ENCODE data around the gene DOCK4.

Gene DOCK4

DNA sequence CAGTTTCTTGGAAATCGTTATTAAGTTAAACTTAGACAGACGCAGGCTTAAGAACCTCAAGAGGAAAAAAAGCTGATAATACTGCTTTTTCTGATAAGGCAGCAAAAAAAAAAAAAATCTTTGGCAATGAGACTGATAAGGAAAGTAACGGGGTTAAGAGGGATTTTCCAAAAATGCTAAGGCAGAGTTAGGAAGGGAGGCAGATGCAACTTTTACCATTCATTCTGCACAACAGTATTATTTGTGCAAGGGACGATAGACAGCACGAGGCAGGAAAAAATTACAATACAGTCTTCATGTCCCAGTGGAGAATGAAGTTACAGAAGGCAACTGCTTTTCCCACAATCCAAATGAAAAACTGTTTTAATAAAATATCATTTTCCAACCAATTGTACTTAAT lies 194.0 kb downstream of the DOCK4 start:
- no peak for DNase-seq (ENCODE audit: low spot score)
- no peak for FAIRE-seq

DNA sequence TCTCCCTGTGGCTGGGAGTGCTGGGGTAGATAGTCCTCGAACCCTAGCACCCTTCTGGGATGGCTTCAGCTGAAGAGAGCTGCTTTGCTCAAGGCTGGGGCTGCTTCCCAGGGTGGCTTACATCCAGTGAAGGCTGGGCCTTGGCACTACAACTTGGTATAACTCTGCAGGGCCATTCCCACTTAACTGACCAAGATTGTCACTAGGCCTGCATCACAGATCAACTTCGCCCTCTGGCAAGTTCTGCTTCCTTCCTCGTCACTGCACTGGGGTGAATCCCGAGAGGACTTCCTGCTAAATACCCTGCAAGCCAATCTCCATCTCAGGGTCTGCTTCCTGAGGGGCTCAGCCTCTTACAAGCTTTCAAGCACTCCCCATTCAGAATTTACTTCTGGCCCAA lies 195.2 kb downstream of the DOCK4 start:
- no peak for DNase-seq (ENCODE audit: low spot score)
- FAIRE-seq = no peak

DNA sequence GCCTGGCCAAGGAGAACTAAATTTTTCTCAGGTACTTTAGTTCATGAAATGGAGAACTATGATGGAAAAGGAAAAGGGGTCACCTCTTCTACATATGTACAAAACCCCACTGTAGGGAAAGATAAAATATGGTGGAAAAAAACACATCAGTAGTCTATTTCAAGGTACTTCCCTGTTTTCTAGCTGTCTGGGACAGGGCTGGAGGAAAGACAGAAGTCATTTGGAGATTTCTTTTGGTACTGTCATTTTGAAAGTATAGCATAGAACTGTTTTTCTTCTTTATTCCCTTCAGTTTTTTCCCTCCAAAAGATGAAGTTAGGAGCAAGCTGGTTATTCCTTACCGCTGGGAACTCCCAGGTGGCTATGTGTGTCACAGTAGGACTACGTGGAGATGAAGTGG lies 196.1 kb downstream of the DOCK4 start:
- DNase-seq (ENCODE audit: low spot score) (no peak), FAIRE-seq (no peak)

DNA sequence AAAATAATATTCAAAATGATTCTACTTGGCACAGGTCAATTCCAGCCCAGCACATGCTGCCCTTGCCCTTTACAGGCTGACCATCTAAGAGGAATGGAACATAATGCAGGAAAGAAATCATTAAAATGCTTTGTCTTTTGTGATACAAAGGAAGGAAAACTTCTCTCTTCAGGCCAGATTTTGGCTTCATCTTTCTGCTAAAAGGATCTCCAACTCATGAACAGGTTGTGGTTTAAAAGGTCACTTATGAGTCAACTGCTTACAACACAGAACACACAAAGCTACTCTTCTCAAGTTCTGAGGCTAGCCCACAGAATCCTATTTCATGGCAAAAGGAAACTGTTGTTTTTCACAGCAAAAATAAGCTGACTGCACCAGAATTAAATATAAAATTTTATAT lies 197.1 kb downstream of the DOCK4 start:
- peak; percentile 54 for DNase-seq (ENCODE audit: low spot score)
- FAIRE-seq = peak; percentile 88

DNA sequence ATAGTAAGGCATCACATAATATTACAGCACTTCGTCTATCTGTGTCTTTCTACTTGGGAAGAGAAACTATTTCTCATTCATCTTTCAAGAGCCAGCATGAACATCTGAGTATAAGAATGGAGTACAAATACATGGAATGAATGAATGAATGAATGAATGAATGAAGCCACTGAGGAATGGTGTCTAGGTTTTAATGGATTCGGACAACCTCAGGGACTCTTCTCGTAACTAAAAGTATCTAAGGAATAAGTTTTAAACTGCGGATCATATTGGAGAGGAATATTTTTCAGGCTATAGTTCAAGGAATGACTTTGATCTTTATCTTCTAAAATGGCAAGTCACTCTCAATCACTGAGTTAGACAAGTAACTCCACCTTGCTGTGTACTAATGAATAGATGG lies 199.0 kb downstream of the DOCK4 start:
- FAIRE-seq (no peak), DNase-seq (ENCODE audit: low spot score) (no peak)

DNA sequence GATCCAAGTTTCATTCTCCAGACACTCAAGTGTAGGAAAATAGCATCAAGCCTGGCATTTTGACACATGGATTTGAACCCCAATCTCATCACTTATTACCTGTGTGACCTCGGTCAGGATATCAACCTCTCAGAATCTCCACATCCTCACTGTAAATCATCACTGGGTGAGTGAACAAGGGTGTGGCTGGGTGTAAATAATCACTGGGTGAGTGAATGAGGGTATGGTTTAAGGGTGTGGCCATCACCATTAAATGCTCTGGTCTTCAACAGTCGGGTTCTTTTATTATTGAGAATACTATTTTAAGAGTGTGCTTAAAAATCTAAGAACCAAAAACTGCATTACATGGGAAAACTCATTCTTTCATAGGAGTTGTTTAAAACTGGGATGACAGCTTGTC lies 200.1 kb downstream of the DOCK4 start:
- FAIRE-seq = no peak
- DNase-seq (ENCODE audit: low spot score) = no peak

DNA sequence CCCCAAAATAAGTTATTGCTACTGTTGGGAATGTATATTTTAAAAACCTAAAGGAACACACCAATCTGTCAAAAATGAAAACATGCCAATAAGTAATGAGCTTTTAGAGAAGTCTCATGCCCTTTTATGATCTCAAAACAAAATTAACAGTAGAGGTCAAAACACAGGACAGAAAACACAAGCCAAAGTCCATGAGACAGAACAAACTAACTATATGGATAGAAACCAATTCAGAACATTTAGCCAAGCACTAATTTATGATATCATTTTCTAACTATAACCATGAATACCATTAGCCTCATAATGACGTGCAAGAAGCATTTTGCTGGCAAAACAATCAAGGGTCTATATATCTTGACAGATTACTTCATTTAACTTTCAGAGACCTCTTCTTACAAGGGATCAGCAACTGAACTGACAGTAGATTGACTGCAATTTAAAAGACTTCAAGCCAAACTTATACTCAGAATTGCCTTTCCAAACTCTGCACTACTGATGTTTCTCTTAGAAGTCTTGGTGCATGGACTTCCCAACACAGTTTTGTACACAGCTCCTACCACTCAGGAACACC lies 200.9 kb downstream of the DOCK4 start:
- DNase-seq (ENCODE audit: low spot score) (no peak), FAIRE-seq (no peak)

DNA sequence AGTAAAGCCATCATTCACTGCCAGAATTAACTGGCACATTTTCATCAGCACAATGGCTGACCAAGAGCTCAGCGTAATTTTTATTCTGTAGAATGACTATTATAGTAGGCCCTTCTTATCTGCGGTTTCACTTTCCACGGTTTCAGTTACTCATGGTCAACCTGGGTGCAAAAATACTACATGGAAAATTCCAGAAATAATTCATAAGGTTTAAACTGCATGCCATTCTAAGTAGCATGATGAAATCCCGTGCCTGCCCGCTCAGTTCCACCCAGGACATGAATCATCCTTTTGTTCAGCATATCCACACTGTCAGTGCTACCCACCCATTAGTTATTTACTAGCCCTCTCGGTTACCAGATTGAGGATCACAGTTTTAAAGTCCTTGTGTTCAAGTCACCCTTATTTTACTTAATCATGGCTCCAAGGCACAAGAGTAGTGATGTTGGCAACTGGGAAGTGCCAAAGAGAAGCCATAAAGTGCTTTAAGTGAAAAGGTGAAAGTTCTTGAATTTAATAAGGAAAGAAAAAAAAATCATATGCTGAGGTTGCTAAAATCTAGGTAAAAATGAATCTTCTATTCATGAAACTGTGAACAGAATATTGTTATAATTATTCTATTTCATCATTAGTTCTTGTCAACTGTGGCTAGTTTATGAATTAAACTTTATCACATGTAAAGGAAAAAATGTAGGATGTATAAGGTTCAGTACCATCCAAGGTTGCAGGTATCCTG lies 204.9 kb downstream of the DOCK4 start:
- peak; percentile 97 for FAIRE-seq

DNA sequence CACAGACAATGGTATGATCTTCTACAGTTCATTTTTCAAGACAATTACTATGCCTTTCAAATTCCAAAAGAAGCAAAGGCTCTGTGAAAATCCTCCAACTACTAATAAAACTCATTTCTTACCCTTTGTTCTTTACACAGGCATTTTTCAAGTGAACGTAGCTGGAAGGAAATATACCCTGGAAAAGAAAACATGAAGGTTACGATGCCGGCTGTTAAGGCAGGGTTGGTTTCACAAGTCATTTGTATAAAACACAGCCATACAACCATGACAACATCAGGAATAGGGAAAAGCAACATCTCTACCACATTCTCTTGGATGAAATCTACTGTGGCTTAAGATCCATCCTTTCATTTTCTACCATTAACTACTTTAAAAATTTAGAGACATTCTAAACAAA lies 207.9 kb downstream of the DOCK4 start:
- DNase-seq (ENCODE audit: low spot score) = no peak

More for the DNA sequence above, 204.9 kb downstream of the DOCK4 start:
- DNase-seq (ENCODE audit: low spot score) = peak; percentile 96

GRCh38 chr7:111997546-111997945 lies 208.7 kb downstream of the DOCK4 start:
- DNase-seq (ENCODE audit: low spot score) = no peak

More for the DNA sequence above, 207.9 kb downstream of the DOCK4 start:
- FAIRE-seq = no peak

DNA sequence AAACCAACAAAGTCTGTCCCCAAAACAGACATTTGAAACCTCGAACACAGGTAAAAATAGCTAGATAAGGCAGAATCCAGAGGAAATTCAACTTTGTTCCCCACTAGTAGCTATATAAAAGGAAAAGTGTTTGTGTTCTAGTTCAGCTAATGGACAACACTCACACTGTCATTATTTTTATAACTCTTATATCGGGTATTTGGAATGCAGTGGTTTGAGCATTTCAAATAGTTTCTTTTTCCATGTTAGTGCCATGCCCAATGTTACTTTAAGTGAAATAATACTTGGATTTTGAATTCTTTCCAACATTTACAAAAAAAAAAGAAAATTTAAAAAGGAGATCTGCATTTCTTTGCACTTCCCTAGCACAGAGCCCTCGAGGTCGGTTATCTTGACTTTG lies 213.6 kb downstream of the DOCK4 start:
- FAIRE-seq (no peak), DNase-seq (ENCODE audit: low spot score) (no peak)

More at GRCh38 chr7:111997546-111997945, 208.7 kb downstream of the DOCK4 start:
- no peak for FAIRE-seq

DNA sequence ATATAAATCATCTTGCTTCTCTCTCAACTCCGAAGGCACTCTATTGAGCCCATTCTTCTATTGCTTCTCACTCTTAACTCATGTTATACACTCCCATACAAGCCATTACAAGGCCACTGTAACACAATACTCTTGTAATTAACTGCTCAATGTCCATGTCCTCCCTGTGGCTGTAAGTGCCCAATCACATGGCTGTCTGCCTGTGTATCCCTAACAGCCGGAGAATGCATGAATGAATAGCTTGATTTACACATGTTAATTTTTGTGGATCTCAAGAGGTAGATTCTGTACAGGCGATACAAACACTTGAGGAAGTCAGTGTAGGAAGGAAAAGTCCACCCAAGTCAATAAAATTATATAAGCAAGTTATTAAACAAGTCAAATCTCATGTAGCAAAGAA lies 215.6 kb downstream of the DOCK4 start:
- no peak for FAIRE-seq

GRCh38 chr7:111987886-111988285 lies 218.3 kb downstream of the DOCK4 start:
- no peak for FAIRE-seq

More for the DNA sequence above, 215.6 kb downstream of the DOCK4 start:
- DNase-seq (ENCODE audit: low spot score) = no peak

DNA sequence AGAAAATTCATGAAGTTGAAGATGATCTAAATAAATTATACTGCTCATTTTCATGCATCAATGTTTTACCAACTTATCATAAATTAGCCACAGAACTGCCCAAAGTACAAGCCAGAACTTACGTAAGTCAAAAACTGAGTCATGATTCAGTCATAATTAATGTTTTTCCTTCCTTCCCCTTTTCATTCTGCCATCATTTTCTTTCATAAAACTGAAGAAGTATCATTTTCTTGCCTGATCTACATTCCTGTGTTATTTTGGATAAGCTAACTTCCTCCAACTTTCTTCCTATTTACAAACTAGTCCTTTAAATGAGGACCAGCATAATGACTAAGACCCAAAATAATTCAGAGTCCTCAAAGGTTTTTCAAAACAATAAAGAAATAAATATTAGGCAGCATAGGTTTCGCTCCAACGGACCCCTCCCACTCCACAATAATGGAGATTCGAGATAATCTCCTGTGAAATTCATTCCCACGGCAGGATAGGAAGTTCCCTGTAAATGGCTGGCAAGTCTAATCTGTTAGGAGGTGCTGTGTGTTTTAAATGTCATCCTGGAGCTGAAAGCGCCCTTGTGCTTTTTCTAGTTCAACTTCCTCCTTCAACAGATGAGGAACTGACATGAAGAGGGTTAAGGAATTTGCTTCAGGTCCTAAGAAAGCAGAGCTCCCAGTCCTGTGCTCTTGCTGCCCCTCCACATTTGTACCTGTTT lies 218.9 kb downstream of the DOCK4 start:
- DNase-seq (ENCODE audit: low spot score) = no peak
- peak; percentile 10 for FAIRE-seq

More at GRCh38 chr7:111987886-111988285, 218.3 kb downstream of the DOCK4 start:
- no peak for DNase-seq (ENCODE audit: low spot score)

DNA sequence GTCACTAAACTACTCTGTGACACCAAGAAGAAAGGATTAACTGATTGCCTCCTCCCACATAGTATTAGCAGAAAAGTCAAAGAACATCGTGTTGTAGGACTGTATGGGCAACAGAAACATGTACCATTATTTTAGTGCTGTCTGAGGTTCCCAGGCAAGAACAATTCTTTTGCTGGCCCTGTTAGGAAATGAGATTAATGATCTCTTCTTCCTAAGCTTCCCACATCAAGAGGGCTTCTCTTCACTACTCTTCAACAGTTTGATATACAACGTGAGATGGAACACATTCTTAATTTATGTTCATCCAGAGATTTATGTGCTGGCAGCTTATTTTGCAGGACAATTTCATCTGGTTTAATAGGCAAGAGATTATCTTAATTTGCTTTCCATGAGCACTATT lies 219.6 kb downstream of the DOCK4 start:
- no peak for DNase-seq (ENCODE audit: low spot score)
- FAIRE-seq = no peak

DNA sequence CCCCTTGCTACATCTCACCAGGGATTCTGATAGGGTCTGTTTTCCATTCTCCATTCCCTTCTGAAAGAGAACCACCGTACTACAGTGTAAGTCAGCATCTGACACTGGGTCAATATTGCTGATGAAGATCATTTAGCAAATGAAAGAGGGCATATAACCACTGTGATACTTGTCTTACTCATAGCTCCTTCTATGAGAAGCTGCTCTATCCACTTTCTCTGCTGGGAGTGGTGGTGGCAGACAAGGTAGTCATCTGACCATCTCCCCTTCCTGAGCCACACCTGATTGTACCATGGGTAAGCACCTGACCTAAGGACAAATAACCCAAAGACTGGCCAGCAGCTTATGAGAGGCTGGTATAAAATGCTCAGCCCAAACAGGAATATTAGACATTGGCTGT lies 220.4 kb downstream of the DOCK4 start:
- DNase-seq (ENCODE audit: low spot score) (no peak), FAIRE-seq (no peak)

GRCh38 chr7:111982804-111983203 lies 223.4 kb downstream of the DOCK4 start:
- DNase-seq (ENCODE audit: low spot score) (no peak), FAIRE-seq (no peak)

- FAIRE-seq (no peak), DNase-seq (ENCODE audit: low spot score) (peak; percentile 17)
Observed at GRCh38 chr7:111982133-111982532, 224.1 kb downstream of the DOCK4 start.

DNA sequence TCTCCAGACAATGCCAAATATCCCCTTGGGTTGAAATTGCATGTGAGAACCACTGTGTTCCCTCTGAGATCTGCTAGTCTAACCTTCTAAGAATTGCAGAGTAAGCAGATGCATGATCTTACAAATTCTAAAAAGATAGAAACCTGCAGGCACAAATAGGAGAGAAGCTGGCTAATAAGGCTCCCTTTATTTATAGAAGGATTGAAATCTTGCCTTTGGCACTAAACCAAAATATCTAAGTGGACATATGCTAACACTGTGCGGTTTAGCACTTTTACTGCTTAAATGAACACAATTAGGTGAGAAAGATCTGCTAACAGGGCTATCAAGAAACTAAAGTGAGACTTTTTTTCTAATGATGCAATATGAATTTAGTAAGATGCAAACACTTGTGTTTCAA lies 225.5 kb downstream of the DOCK4 start:
- no peak for DNase-seq (ENCODE audit: low spot score)
- no peak for FAIRE-seq

DNA sequence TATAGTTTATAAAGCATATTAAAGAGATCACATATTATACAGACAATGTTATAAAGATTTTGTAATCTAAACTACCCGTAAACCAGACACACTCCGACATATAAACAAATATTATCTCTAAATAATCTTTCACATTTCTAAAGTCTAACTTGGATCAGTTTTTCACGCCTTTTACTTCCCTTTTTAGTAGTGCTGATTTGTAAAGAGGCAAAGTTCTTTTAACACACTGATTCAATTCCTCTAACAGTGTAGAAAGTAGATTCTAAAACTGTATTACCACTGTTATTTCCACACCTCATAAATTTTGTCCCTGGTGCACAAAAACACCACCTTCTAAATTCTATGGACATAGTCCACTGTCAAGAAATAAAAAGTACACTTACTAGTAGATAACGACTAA lies 230.9 kb downstream of the DOCK4 start:
- FAIRE-seq (no peak), DNase-seq (ENCODE audit: low spot score) (no peak)

DNA sequence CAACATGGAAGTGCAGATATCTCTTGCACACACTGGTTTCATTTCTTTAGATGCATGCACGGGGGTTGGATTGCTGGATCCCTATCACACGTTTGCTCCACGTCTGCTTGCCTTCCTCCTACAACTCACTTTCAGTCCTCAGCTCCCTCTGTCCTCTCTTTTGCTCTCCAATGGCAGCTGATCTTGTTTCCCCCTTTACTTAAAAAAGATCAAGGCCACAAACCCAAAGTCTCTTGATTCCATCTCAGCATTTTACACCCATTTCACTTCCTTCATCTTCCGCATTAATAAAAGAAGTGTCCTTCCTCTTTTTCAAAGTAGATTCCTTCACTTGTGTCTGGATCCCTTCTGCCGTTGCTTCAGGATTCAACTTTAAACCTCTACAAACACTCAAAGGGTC lies 245.2 kb downstream of the DOCK4 start:
- DNase-seq (ENCODE audit: low spot score) (no peak), FAIRE-seq (no peak)

DNA sequence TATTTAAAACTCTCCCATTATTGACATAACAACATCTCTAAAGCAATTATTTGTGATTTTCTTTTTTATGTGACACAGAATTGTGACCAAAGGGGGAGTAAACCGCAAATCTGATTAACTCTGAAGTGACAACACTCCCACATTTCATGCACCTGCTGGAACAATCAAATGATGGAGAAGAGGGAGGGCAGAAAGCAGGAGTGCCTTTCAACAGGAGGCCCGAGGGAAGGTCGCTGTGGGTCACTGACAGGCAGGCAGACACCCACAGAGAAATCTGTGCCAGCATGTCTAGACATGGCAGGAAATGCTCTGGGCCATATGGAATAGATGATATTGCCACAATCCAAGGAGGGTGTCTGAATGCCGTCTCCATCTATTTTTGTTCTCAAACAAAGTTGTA lies 247.3 kb downstream of the DOCK4 start:
- FAIRE-seq = no peak
- no peak for DNase-seq (ENCODE audit: low spot score)

DNA sequence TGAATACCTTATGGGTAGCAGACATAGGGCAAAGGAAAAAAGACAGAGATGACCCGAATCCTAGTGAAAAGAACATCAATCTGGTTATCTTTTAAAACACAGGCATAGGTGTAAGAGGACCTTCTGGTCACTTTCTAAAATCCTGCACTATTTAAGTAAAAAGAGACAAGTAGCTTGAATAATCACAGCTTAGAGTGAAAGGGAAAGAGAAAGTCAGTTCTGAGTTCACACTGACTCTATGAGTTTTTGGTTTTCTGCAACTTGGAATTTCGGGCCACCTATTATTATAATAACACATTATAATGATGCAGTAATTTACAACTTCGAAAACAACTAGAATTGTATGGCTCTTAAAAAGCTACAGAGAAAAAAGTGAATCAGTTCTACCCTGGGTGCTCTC lies 247.8 kb downstream of the DOCK4 start:
- FAIRE-seq = no peak

More for the DNA sequence above, 247.8 kb downstream of the DOCK4 start:
- no peak for DNase-seq (ENCODE audit: low spot score)

Data from RCC 7860 (cell line).